Natural killer cell (primary cell): ENCODE data around the gene INAFM2. TPM values are rescaled to one million over a fixed set of nuclear protein-coding genes. Genes with fewer than 3 reads are reported as not detected.
A peak's percentile ranks its signal among the peaks of the same experiment; 100 is the strongest.

Experiments
- ATAC-seq, 3 donors: fragments of 150-1000 bp in 2 of 3; fragments of 200-7000 bp in 1 of 3; cut with Tn5 transposase; 1 replicate in 1 of 3; 2 replicates in 2 of 3; pipeline ENCODE4 v1.10.0; 2021; ENCODE audit warnings: mild to moderate bottlenecking in 2 of 3, moderate library complexity in 2 of 3
- DNase-seq, 2 donors: peaks; one replicate each; pipeline versions ENCODE4 v3.0.0 to v3.0.0-alpha.2; 2013 to 2021; ENCODE audit warnings: mixed read lengths in 1 of 2
- H3K27ac ChIP-seq: one replicate; pipeline ENCODE4 v1.5.1; 2013; ENCODE audit warnings: mild to moderate bottlenecking, low read length
- H3K27me3 ChIP-seq: one replicate; pipeline ENCODE4 v1.6.1; 2013; ENCODE audit warnings: low read length; ENCODE audit not compliant: control insufficient read depth, insufficient read depth
- H3K36me3 ChIP-seq: one replicate; pipeline ENCODE4 v1.6.1; 2013; ENCODE audit warnings: low read length; ENCODE audit not compliant: control insufficient read depth, insufficient read depth
- H3K4me1 ChIP-seq: one replicate; pipeline ENCODE4 v1.6.1; 2013; ENCODE audit warnings: low read length; ENCODE audit not compliant: control insufficient read depth, insufficient read depth
- H3K4me3 ChIP-seq: one replicate; pipeline ENCODE4 v1.5.1; 2013; ENCODE audit warnings: low read length
- H3K9me3 ChIP-seq: one replicate; pipeline ENCODE4 v1.6.1; 2013; ENCODE audit warnings: low read length; ENCODE audit not compliant: control insufficient read depth, insufficient read depth
- H3K27ac Mint-ChIP-seq, 2 donors: one replicate each; pipeline ENCODE4 v1.8.0; 2022; ENCODE audit warnings: mild to moderate bottlenecking in 2 of 2, mixed read lengths in 2 of 2, moderate library complexity in 1 of 2
- H3K27me3 Mint-ChIP-seq, 2 donors: one replicate each; pipeline ENCODE4 v1.8.0; 2022; ENCODE audit warnings: low read depth in 2 of 2, mixed read lengths in 2 of 2
- H3K36me3 Mint-ChIP-seq: one replicate; pipeline ENCODE4 v1.8.0; 2022; ENCODE audit warnings: mixed read lengths
- H3K4me1 Mint-ChIP-seq, 2 donors: one replicate each; pipeline ENCODE4 v1.8.0; 2022; ENCODE audit warnings: mixed read lengths in 2 of 2
- H3K4me3 Mint-ChIP-seq: one replicate; pipeline ENCODE4 v1.8.0; 2022; ENCODE audit warnings: mild to moderate bottlenecking, moderate library complexity, mixed read lengths
- H3K9me3 Mint-ChIP-seq, 2 donors: one replicate each; pipeline ENCODE4 v1.8.0; 2022; ENCODE audit warnings: mixed read lengths in 2 of 2
- WGBS: methylation state at CpG from one replicate; pipeline ENCODE4 v1.1.7; 2013; ENCODE audit warnings: missing lambda C conversion rate; ENCODE audit not compliant: insufficient coverage; 5-methylcytosine and 5-hydroxymethylcytosine counted together
- intact Hi-C: fragments of 100-400 bp; cut with micrococcal nuclease; formaldehyde crosslinking; loops from one replicate; pipeline ENCODE4 v1.14.2; 2022
- total RNA-seq, 4 donors: library from RNA; stranded (reverse); fragments of 120-200 nt in 1 of 4; gene quantifications; one replicate each; pipeline versions ENCODE4 v1.2.3 to v1.2.4, GENCODE V29; 2013 to 2022
- TF ChIP-seq, protein P1 (sequence below): fragments of 200-600 bp; IDR thresholded peaks from one replicate; pipeline ENCODE4 v1.8.0; 2022; ENCODE audit warnings: antibody characterized with exemption

Gene INAFM2
- total RNA-seq, 3 donors from 2014 or later (not counting 1 experiment from before 2014, with no cell fraction given), result 14.0 to 21.7 (median 15.1) TPM

GRCh38 chr15:40327457-40327856 is 4.0 kb downstream of the INAFM2 start:
- Mint-ChIP-seq H3K27ac (peak overlapping the region in 1 of 2 donors; percentile 42), H3K36me3 (no peaks in the 10 kb centered on the region), H3K9me3 (no peaks in the 10 kb centered on the region), H3K4me1 (peaks cover 36 to 42% of the 10 kb centered on the region in 2 donors), H3K27me3 (peaks cover 0 to 2% of the 10 kb centered on the region in 2 donors), H3K4me3 (peak overlapping the region; percentile 41)
- TF ChIP-seq, protein P1, sequence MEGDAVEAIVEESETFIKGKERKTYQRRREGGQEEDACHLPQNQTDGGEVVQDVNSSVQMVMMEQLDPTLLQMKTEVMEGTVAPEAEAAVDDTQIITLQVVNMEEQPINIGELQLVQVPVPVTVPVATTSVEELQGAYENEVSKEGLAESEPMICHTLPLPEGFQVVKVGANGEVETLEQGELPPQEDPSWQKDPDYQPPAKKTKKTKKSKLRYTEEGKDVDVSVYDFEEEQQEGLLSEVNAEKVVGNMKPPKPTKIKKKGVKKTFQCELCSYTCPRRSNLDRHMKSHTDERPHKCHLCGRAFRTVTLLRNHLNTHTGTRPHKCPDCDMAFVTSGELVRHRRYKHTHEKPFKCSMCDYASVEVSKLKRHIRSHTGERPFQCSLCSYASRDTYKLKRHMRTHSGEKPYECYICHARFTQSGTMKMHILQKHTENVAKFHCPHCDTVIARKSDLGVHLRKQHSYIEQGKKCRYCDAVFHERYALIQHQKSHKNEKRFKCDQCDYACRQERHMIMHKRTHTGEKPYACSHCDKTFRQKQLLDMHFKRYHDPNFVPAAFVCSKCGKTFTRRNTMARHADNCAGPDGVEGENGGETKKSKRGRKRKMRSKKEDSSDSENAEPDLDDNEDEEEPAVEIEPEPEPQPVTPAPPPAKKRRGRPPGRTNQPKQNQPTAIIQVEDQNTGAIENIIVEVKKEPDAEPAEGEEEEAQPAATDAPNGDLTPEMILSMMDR, result no peak
- no peak for ATAC-seq
- Histone ChIP-seq H3K27ac (no peak overlapping the region), H3K27me3 (no peaks in the 10 kb centered on the region), H3K4me3 (no peak overlapping the region), H3K36me3 (no peaks in the 10 kb centered on the region), H3K9me3 (no peaks in the 10 kb centered on the region), H3K4me1 (peaks cover 32% of the 10 kb centered on the region)
- intact Hi-C loops, result no loop called here
- 25% methylated on average over 6 of the region's 6 CpGs for WGBS
- DNase-seq, result no peak

DNA sequence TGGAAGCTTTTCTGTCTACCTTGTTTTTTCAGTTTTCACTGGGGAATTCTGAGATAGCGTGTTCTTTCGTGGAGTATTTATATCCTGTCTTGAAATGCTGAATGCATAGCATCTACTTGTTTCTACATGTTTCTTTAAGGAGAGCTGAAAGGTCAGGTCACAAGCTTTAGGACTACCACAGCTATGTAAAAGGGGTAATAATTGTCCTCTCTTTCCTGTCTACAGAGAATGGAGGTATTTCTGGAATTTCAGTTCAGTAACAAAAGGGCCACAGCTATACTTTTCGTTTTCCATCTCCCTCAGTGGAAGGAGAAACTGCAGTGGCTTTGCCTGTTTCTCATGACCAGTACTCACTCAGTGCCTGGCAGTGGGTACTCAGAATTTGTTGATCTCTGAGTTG is 4.7 kb downstream of the INAFM2 start:
- H3K9me3 Mint-ChIP-seq, result no peaks in the 10 kb centered on the region
- Histone ChIP-seq H3K36me3 (no peaks in the 10 kb centered on the region), H3K4me3 (no peak overlapping the region), H3K27ac (no peak overlapping the region), H3K27me3 (no peaks in the 10 kb centered on the region), H3K9me3 (no peaks in the 10 kb centered on the region), H3K4me1 (peaks cover 29% of the 10 kb centered on the region)
- H3K27ac Mint-ChIP-seq, result no peak overlapping the region
- intact Hi-C loops, result no loop called here
- ATAC-seq (no peak), DNase-seq (no peak)
- H3K4me3 Mint-ChIP-seq, result no peak overlapping the region
- TF ChIP-seq, protein P1, result no peak
- 88% methylated on average over 3 of the region's 3 CpGs for WGBS
- H3K4me1 Mint-ChIP-seq, result peaks cover 33 to 40% of the 10 kb centered on the region in 2 donors
- no peaks in the 10 kb centered on the region for H3K36me3 Mint-ChIP-seq
- peaks cover 0 to 2% of the 10 kb centered on the region in 2 donors for H3K27me3 Mint-ChIP-seq

DNA sequence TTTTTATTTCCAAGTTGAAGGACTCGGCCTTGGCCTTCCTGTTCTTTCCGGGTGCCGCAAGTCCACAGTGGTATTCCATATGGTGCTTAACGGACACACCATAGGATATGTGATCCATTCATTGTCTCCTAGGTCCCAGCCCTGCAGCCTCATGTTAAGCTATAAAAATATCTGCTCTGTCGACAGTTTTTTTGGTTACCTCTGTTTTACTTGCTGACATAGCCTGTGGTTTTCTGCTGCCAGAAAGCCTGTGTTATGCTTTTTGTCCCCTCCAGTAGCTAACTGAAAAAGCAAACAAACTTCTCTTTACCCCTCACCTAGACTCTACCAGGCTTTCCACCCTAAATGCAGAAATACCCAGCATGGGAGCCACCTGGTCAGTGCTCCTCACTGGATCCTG is 5.3 kb downstream of the INAFM2 start:
- no peak for DNase-seq
- no peak overlapping the region for H3K4me3 ChIP-seq
- Mint-ChIP-seq H3K27me3 (peaks cover 0 to 2% of the 10 kb centered on the region in 2 donors), H3K36me3 (no peaks in the 10 kb centered on the region), H3K4me1 (peaks cover 31 to 41% of the 10 kb centered on the region in 2 donors), H3K4me3 (no peak overlapping the region), H3K27ac (no peak overlapping the region), H3K9me3 (no peaks in the 10 kb centered on the region)
- TF ChIP-seq, protein P1, result no peak
- no peaks in the 10 kb centered on the region for H3K27me3 ChIP-seq
- WGBS, result 69% methylated on average over 5 of the region's 5 CpGs
- no peaks in the 10 kb centered on the region for H3K36me3 ChIP-seq
- ATAC-seq, result no peak
- H3K27ac ChIP-seq, result no peak overlapping the region
- peaks cover 34% of the 10 kb centered on the region for H3K4me1 ChIP-seq
- H3K9me3 ChIP-seq, result no peaks in the 10 kb centered on the region
- intact Hi-C loops, result no loop called here

DNA sequence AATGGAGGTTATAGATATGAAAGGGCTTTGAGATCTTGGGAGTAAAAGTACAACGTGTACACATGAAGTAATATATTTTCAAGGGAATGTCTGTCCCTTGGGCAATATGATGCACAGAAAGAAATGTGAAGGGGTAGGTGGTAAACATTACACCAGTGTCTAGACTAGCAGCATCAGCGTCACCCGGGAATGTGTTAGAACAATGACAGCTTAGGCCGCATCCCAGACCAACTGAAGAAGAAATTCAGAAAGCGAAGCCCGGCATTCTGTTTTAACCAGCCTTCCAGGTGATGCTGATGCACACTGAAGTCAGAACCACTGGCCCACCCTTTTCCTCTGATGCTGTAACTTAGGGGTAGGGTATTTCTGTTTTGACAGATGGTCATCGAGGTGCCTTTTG is 6.3 kb downstream of the INAFM2 start:
- ATAC-seq (no peak), DNase-seq (no peak)
- Histone ChIP-seq H3K36me3 (no peaks in the 10 kb centered on the region), H3K4me1 (peaks cover 39% of the 10 kb centered on the region), H3K4me3 (no peak overlapping the region), H3K9me3 (no peaks in the 10 kb centered on the region), H3K27me3 (no peaks in the 10 kb centered on the region), H3K27ac (no peak overlapping the region)
- TF ChIP-seq, protein P1, result no peak
- H3K27ac Mint-ChIP-seq, result no peak overlapping the region
- H3K4me1 Mint-ChIP-seq, result peaks cover 29 to 49% of the 10 kb centered on the region in 2 donors
- no peaks in the 10 kb centered on the region for H3K36me3 Mint-ChIP-seq
- H3K27me3 Mint-ChIP-seq, result peaks cover 0 to 2% of the 10 kb centered on the region in 2 donors
- intact Hi-C loops, result loop anchor here (10.0 kb wide), 1 partner anchor 115 kb away; no protein-coding TSS in a partner anchor
- WGBS, result 92% methylated on average over 7 of the region's 7 CpGs
- H3K4me3 Mint-ChIP-seq, result no peak overlapping the region
- H3K9me3 Mint-ChIP-seq, result no peaks in the 10 kb centered on the region
